GM18526 (cell line): ENCODE data around the gene DOCK9.

Experiments
- POLR2A ChIP-seq: IDR thresholded peaks from 3 replicates; pipeline ENCODE4 v1.6.1; 2011; ENCODE audit not compliant: insufficient read length; ENCODE audit errors: extremely low read depth

DOCK9 gene

GRCh38 chr13:99003851-99004471 is 26.1 kb upstream of the DOCK9 start:
- no peak for TF ChIP-seq POLR2A

GRCh38 chr13:99003186-99003585 is 25.3 kb upstream of the DOCK9 start:
- TF ChIP-seq POLR2A: no peak

- TF ChIP-seq POLR2A: no peak
Measured at GRCh38 chr13:99002172-99002710, 24.4 kb upstream of the DOCK9 start.

DNA sequence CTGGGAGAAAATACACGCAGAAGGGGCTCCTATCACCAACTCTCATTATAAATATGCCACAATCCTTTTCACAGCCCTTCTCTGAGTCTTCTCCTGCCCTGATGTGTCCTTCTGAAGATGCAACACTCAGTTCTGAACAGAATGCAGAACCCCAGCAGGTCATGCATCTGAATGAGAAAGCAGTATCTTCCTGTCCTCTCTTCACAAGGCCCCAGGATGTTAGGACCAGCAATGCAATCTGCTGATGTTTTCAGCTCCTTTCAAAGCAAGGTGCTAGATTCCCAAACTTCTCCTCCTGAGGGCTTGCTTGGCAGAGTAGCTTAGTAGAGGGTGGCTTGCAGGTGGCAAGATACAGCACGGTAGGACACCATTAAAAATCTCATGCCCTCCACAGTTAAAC is 22.3 kb upstream of the DOCK9 start:
- no peak for TF ChIP-seq POLR2A

- TF ChIP-seq POLR2A: no peak
Measured at GRCh38 chr13:98999639-98999952, 21.7 kb upstream of the DOCK9 start.

GRCh38 chr13:98998831-98999638 is 21.2 kb upstream of the DOCK9 start:
- no peak for TF ChIP-seq POLR2A

GRCh38 chr13:98997738-98998641 is 20.1 kb upstream of the DOCK9 start:
- TF ChIP-seq POLR2A: no peak

GRCh38 chr13:98997011-98997730 is 19.3 kb upstream of the DOCK9 start:
- no peak for TF ChIP-seq POLR2A

- no peak for TF ChIP-seq POLR2A
Measured at GRCh38 chr13:98996046-98996445, 18.2 kb upstream of the DOCK9 start.

DNA sequence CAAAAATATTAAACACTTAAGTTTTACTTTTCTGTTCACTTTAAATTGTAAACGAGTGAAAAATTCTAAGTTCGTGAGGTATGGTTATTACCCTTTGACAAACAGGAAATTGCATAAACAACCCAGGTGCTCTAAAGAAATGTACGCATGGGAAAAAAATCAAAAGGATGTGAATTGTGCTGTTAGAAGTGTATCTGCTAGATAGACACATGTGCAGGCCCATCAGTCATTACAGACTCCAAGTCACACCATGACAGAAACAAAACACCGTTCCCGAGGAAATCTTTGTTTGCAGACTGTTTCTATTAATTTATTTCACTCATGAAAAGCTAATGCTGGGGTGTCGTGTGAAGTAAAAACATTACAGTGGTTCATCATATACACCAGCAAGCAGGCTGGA is 17.0 kb upstream of the DOCK9 start:
- TF ChIP-seq POLR2A: no peak

DNA sequence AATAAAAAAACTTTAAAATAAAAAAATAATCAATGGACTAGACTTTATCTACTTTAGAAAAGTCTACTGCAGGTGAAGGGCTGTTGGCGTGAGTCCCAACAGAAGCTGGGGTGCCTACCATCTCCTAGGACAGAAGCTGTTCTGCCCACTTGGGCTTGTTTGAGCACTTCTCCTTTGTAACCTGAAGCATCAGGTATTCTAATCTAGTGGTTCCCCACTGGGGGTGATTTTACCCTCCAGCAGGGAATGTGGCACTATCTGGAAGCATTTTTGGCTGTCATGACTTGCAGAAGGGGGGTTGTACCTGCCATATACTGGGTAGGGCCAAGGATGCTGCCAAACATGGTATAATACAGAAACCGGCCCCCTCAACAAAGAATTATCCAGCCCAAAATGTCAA is 16.2 kb upstream of the DOCK9 start:
- no peak for TF ChIP-seq POLR2A

DNA sequence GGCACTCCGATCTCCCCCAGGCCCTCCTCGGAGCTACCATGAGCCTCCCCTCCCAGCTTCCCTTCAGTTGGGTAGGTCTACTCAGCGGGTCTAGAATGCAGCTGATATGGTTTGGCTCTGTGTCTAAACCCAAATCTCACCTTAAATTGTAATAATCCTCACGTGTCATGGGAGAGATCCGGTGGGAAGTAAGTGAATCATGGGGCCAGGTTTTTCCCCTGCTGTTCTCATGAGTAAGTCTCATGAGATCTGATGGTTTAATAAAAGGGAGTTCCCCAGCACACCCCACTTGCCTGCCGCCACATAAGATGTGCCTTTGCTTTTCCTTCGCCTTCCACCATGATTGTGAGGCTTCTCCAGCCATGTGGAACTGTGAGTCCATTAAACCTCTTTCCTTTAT is 14.5 kb upstream of the DOCK9 start:
- no peak for TF ChIP-seq POLR2A

- TF ChIP-seq POLR2A: no peak
Measured at GRCh38 chr13:98990701-98991100, 12.8 kb upstream of the DOCK9 start.

DNA sequence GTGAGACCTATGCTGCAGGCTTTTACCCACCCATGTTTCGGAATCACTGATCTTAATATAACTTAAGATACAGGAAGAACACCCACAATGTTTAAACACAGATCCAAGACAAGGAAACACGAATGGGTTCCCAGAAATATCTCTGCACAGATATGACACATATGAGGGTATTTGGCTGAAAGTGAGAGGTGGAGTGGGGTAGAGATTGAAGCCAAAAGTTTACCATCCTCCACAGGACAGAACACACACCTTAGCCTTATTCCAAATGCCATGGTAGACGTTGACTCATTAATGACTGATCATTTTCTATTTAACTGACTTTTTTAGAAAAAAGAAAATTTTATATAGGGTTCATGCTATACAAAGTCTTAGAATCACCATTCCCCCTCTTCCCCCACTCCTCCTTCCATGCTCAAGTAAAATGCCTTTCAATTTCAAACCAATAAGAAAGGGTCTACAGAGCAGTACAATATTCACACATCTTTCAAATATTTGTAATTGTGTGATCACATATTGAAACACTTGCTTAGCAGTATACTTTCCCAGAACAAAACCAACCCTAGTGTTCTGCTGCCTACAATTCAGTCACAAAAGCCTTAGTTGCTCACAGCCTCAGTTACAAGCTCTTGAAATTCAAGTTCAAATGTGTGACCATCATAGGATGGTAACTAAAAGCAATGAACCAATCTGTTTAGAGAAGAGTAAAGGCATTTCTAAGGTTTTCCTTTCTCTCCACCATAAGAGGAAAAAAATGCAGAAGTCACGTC is 11.8 kb upstream of the DOCK9 start:
- TF ChIP-seq POLR2A: no peak

DNA sequence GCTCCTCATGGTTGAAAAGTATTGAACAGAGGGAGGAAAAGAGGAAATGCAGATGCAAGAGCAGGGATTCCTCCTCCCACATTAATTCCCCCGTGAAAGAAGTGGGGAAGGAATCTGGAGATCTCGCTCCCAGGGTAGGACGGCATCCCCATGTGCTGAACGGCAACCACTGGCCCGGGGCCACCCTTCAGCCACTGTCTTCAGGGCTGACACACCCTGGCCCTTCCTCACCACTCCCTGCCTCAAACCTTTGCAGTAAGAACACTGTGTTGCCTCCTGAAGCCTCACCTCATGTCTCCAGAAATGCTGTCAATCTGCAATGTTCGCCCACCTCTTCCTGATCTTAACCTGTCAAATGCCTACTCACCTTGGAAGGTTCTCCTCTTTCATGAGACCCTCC is 10.9 kb upstream of the DOCK9 start:
- no peak for TF ChIP-seq POLR2A

DNA sequence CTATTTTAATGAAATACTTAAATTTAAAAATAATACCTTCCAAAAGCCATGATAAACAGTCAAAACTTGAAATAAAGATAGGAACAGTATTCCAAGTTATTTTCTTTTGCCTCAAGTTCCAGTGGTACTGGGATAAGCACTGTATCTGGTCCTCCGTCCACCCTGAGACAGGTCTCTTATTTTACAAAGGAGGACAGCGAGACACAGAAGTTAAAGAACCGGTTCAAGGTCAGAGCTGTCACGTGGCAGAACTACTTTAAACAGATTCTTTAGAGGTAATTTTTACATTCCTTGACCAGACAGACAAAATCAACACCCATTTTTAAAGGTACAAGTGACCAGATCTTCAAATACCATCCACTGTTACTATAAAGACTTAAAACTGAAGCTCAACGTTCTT is 10.4 kb upstream of the DOCK9 start:
- no peak for TF ChIP-seq POLR2A
